Measurements from ENCODE around the gene SDCCAG8. TPM values are rescaled to one million over a fixed set of nuclear protein-coding genes. Genes with fewer than 3 reads are reported as not detected.
A peak's percentile ranks its signal among the peaks of the same experiment; 100 is the strongest.

SDCCAG8 gene
- total RNA-seq, 1 experiment from 2014 or later: 194 TPM

GRCh38 chr1:243487649-243488227 is 231.9 kb downstream of the SDCCAG8 start:
- POLR2A ChIA-PET (ENCODE audit: unreplicated experiment): no interaction called here
- CTCF ChIA-PET: no interaction called here
- peak overlapping the region; percentile 82 for H2AFZ ChIP-seq (ENCODE audit: low read length)
- H3K4me3 ChIP-seq (ENCODE audit: low read length): peak overlapping the region; percentile 78
- no peaks in the 10 kb centered on the region for H3K9me3 ChIP-seq (ENCODE audit: low read length)
- DNase-seq (peak; percentile 91), ATAC-seq (peak; percentile 88)
- intact Hi-C loops (cut with micrococcal nuclease): loop anchor here (1.0 to 5.0 kb wide), 2 partner anchors 38 to 40 kb away; no protein-coding TSS in a partner anchor
- peaks cover 9% of the 10 kb centered on the region for H3K4me1 ChIP-seq (ENCODE audit: insufficient read depth, low read length)
- peak overlapping the region; percentile 88 for H3K4me2 ChIP-seq (ENCODE audit: low read length)
- H3K79me2 ChIP-seq (ENCODE audit: low read length): peaks cover 45% of the 10 kb centered on the region
- H3K36me3 ChIP-seq (ENCODE audit: low read depth, low read length): peaks cover 20% of the 10 kb centered on the region; the same call in 1 of the 2 replicates
- H3K9me2 ChIP-seq (replicated peaks; ENCODE audit: low read length): no peaks in the 10 kb centered on the region
- TF ChIP-seq CTCF (conservative IDR thresholded peaks at IDR 0.05; ENCODE audit: low read depth, low read length) (no peak), EZH2 (IDR thresholded peaks at IDR 0.05; ENCODE audit: low read length, unreplicated experiment) (no peak), EZH2phosphoT487 (IDR thresholded peaks at IDR 0.05; ENCODE audit: borderline replicate concordance, low read length) (no peak)
- TSS peak; percentile 58 for BruUV-seq (replicated peaks)
- no peaks in the 10 kb centered on the region for H4K20me1 ChIP-seq (ENCODE audit: low read length)
- H3K27me3 ChIP-seq (ENCODE audit: low read length): no peaks in the 10 kb centered on the region
- no peaks in the 10 kb centered on the region for H3F3A ChIP-seq (ENCODE audit: low read length, unreplicated experiment)
- H3K27ac ChIP-seq (ENCODE audit: low read length): peak overlapping the region; percentile 3; the same call in 1 of the 2 replicates
- H3K9ac ChIP-seq (ENCODE audit: low read length): peak overlapping the region; percentile 88

GRCh38 chr1:243488459-243489157 is 232.8 kb downstream of the SDCCAG8 start:
- H3K9me3 ChIP-seq (ENCODE audit: low read length): no peaks in the 10 kb centered on the region
- peak overlapping the region; percentile 88 for H3K9ac ChIP-seq (ENCODE audit: low read length)
- H3K79me2 ChIP-seq (ENCODE audit: low read length): peaks cover 50% of the 10 kb centered on the region
- H3K4me2 ChIP-seq (ENCODE audit: low read length): peak overlapping the region; percentile 88
- POLR2A ChIA-PET (ENCODE audit: unreplicated experiment): no interaction called here
- H3F3A ChIP-seq (ENCODE audit: low read length, unreplicated experiment): no peaks in the 10 kb centered on the region
- peak overlapping the region; percentile 82 for H2AFZ ChIP-seq (ENCODE audit: low read length)
- CTCF ChIA-PET: no interaction called here
- H3K4me3 ChIP-seq (ENCODE audit: low read length): peak overlapping the region; percentile 78
- no peak for TF ChIP-seq CTCF (conservative IDR thresholded peaks at IDR 0.05; ENCODE audit: low read depth, low read length)
- no peak for TF ChIP-seq EZH2phosphoT487 (IDR thresholded peaks at IDR 0.05; ENCODE audit: borderline replicate concordance, low read length)
- no peak for TF ChIP-seq EZH2 (IDR thresholded peaks at IDR 0.05; ENCODE audit: low read length, unreplicated experiment)
- H4K20me1 ChIP-seq (ENCODE audit: low read length): no peaks in the 10 kb centered on the region
- H3K36me3 ChIP-seq (ENCODE audit: low read depth, low read length): peaks cover 24% of the 10 kb centered on the region; the same call in 1 of the 2 replicates
- ATAC-seq (no peak), DNase-seq (no peak)
- H3K27ac ChIP-seq (ENCODE audit: low read length): no peak overlapping the region
- H3K9me2 ChIP-seq (replicated peaks; ENCODE audit: low read length): no peaks in the 10 kb centered on the region
- no TSS peak for BruUV-seq (replicated peaks)
- H3K27me3 ChIP-seq (ENCODE audit: low read length): no peaks in the 10 kb centered on the region
- peaks cover 9% of the 10 kb centered on the region for H3K4me1 ChIP-seq (ENCODE audit: insufficient read depth, low read length)
- intact Hi-C loops (cut with micrococcal nuclease): loop anchor here (5.0 kb wide), 1 partner anchor 41 kb away; no protein-coding TSS in a partner anchor

- Histone ChIP-seq H3K27ac (ENCODE audit: low read length) (no peak overlapping the region), H4K20me1 (ENCODE audit: low read length) (no peaks in the 10 kb centered on the region), H3K4me2 (ENCODE audit: low read length) (peak overlapping the region; percentile 88), H3K27me3 (ENCODE audit: low read length) (no peaks in the 10 kb centered on the region), H3K4me1 (ENCODE audit: insufficient read depth, low read length) (peaks cover 9% of the 10 kb centered on the region), H3K79me2 (ENCODE audit: low read length) (peaks cover 55% of the 10 kb centered on the region), H3K36me3 (ENCODE audit: low read depth, low read length) (peaks cover 28% of the 10 kb centered on the region; the same call in 1 of the 2 replicates), H3F3A (ENCODE audit: low read length, unreplicated experiment) (no peaks in the 10 kb centered on the region), H3K4me3 (ENCODE audit: low read length) (peak overlapping the region; percentile 78; the same call in 1 of the 2 replicates), H2AFZ (ENCODE audit: low read length) (no peak overlapping the region), H3K9me2 (replicated peaks; ENCODE audit: low read length) (no peaks in the 10 kb centered on the region), H3K9ac (ENCODE audit: low read length) (no peak overlapping the region), H3K9me3 (ENCODE audit: low read length) (no peaks in the 10 kb centered on the region)
- POLR2A ChIA-PET (ENCODE audit: unreplicated experiment): no interaction called here
- TF ChIP-seq CTCF (conservative IDR thresholded peaks at IDR 0.05; ENCODE audit: low read depth, low read length) (no peak), EZH2phosphoT487 (IDR thresholded peaks at IDR 0.05; ENCODE audit: borderline replicate concordance, low read length) (no peak), EZH2 (IDR thresholded peaks at IDR 0.05; ENCODE audit: low read length, unreplicated experiment) (no peak)
- intact Hi-C loops (cut with micrococcal nuclease): loop anchor here (5.0 kb wide), 1 partner anchor 42 kb away; no protein-coding TSS in a partner anchor
- CTCF ChIA-PET: no interaction called here
- BruUV-seq (replicated peaks): no TSS peak
- ATAC-seq: no peak
- no peak for DNase-seq
Measured at GRCh38 chr1:243489158-243489527, 233.3 kb downstream of the SDCCAG8 start.
